AG09319 (cell line): ENCODE results near the gene PLS1.
"Not testable (repeated sequence)": the region's sequence is repeated elsewhere in the genome, so short reads cannot be mapped to it uniquely, and the experiment has no call there.

ENCODE experiments used
- DNase-seq: peaks from one replicate; pipeline ENCODE4 v3.0.0-alpha.2; 2010; ENCODE audit warnings: low read depth; ENCODE audit errors: extremely low read depth
- TF ChIP-seq, protein P1 (sequence below): IDR thresholded peaks from 2 replicates; pipeline ENCODE4 v1.5.1; 2011; ENCODE audit warnings: low read depth, mild to moderate bottlenecking, inconsistent platforms, low read length, moderate library complexity

PLS1 gene

DNA sequence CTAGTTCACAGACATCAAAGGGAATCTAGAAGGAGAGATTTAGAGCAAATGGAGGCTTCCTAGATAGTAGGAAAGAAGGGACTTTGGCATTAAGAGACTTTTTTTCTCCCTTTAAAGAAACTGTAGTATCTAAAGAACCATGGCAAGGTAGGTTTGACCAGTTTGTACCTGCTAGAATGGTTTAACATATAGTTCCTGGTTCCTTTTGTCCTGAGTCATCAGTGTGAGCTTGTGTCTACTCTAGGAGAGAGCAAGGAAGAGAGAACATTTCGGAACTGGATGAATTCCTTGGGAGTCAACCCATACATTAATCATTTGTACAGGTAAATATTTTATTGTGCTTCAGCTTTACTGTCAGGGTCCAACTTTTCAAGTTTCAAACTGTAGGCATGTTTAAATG lies 98.0 kb downstream of the PLS1 start:
- TF ChIP-seq, protein P1, sequence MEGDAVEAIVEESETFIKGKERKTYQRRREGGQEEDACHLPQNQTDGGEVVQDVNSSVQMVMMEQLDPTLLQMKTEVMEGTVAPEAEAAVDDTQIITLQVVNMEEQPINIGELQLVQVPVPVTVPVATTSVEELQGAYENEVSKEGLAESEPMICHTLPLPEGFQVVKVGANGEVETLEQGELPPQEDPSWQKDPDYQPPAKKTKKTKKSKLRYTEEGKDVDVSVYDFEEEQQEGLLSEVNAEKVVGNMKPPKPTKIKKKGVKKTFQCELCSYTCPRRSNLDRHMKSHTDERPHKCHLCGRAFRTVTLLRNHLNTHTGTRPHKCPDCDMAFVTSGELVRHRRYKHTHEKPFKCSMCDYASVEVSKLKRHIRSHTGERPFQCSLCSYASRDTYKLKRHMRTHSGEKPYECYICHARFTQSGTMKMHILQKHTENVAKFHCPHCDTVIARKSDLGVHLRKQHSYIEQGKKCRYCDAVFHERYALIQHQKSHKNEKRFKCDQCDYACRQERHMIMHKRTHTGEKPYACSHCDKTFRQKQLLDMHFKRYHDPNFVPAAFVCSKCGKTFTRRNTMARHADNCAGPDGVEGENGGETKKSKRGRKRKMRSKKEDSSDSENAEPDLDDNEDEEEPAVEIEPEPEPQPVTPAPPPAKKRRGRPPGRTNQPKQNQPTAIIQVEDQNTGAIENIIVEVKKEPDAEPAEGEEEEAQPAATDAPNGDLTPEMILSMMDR: no peak
- no peak for DNase-seq

DNA sequence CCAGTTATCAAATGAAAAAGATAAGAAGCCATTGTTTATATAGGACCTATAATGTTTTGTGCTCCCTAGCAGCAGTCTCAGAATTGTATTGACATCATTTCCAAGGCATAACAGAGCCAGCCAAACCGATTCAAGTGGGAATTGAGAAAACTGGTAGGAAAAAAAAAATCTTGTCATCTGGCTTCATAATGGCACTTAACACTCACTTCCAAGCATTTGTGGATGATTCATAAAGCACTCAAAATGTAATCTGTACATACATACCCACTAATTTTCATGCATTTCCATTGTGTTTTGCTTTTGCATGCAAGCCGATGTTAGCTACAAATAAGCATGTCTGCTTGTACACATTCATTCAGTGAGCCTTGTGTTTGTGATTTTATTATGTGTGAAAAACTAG lies 109.0 kb downstream of the PLS1 start:
- no peak for DNase-seq
- TF ChIP-seq, protein P1: no peak

DNA sequence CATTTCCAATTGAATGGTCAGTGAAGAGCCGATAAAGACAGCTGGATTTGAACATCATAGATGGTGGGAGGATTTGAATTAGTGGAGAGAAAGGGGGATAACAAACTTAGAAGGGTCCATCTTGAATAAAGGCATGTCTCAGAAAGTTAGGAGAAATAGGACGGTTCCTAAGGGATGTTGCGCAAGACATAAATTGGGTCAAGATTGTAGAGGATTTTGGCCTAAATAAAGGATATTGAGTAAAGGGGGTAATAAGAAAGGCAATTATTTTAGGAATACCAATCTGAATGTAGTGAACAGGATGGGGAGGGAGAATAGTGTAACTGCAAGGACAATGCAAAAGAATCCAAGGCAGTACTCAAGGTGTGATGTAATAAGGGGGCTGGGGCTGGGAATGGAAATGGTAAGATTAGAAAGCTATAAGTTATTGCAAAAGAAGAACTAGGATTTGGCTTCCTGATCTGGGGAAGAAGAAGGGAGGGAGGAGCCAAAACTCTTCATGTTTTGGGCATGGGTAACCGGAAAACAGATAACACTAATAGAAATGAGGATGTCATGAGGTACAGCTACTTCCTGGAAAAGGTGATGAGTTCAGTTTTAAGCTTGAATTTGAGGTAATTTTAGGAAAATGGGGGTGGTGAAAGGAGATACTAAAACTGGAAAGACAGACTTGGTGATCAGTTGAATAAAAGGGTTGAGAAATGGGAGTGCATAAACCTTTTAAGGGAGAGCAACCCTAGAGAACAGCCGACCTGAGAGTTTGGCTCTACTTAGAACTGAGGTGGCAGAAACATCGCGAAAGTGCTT lies 110.3 kb downstream of the PLS1 start:
- TF ChIP-seq, protein P1: no peak
- DNase-seq: no peak

GRCh38 chr3:142709207-142709606 lies 113.0 kb downstream of the PLS1 start:
- no peak for DNase-seq
- TF ChIP-seq, protein P1: no peak

DNA sequence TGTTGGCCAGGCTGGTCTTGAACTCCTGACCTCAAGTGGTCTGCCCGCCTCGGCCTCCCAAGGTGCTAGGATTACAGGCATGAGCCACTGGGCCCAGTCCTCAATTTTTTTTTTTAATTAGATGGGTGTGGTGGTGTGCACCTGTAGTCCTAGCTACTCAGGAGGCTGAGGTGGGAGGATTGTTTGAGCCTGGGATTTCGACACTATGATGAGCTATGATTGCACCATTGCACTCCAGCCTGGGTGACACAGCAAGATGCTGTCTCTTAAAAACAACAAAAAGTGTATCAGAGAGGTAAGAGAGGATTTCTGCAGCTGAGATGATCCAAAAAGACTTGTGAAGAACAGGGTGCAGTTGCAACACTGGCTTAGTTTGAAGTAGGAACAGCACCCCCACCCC lies 118.7 kb downstream of the PLS1 start:
- not testable (repeated sequence) for DNase-seq

DNA sequence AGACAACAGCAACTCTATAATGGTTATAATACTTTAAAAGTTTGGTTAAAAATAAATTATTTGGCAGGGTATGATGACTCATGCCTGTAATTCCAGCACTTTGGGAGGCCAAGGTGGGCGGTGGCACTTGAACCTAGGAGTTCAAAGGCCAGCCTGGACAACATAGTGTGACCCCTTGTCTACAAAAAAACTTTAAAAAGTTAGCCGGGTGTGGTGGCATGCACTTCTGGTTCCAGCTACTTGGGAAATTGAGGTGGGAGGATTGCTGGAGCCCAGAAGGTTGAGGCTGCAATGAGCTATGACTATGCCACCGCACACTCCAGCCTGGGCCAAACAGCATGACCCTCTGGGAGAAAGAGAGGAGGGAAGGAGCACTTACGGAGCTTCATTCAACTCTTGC lies 119.9 kb downstream of the PLS1 start:
- no peak for DNase-seq
- TF ChIP-seq, protein P1: no peak

DNA sequence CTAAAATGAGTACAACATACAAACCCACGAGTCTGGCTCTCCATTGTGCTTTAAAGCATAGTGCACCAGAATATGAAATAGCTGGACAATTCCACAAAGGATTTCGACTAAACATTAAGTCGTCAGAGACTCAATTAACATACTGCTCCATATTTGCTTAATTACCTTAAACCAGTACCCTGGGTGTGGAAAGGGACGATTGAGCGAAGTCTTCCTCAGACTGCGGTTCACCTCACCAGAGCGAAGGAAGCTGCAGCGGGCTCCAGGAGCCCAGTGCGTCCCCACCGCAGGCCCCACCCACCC lies 127.4 kb downstream of the PLS1 start:
- TF ChIP-seq, protein P1: no peak
- no peak for DNase-seq
